GM18505 (cell line): ENCODE results near the gene TIGD1.

Source experiments
- ATAC-seq: cut with Tn5 transposase; IDR thresholded peaks from one replicate; pipeline ENCODE4 v1.9.1; 2021; ENCODE audit not compliant: unreplicated experiment
- POLR2A ChIP-seq: IDR thresholded peaks from 4 replicates; pipeline ENCODE4 v1.6.1; 2011; ENCODE audit warnings: borderline replicate concordance; ENCODE audit not compliant: insufficient read depth, insufficient read length; ENCODE audit errors: extremely low read depth

TIGD1 gene

DNA sequence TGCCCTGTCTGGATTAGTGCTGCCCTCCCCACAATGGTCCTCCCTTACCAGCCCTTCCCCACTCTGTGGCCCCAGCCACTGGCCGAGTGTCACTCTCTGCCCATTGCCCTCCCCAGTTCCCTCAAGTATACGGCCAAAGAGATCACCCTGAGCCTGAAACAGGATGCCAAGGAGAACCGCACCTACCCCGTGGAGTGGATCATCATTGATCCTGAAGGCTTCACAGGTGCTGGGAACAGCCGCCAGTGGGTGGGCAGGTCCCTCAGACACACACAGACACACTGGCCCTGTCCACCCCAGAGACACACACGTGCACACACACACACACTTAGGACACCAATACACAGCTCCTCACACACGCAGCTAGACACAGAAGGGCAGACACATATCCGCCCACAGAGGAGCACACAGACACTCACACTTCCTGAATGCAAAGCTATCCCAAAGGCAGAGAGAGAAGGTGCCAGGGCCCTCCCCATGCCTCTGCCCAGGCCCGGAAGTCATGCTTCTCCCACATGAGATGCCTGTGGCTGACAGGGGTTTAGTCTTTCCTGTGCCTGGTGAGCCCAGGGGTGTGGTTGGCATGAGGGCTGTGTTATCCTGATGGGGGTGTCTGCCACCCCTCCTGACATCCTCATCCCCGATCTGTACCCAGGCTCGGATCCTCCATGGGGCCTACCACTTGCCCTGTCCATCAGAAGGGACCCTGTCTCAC lies 21.5 kb downstream of the TIGD1 start:
- no peak for ATAC-seq
- no peak for TF ChIP-seq POLR2A

GRCh38 chr2:232527905-232528470 lies 22.4 kb downstream of the TIGD1 start:
- no peak for ATAC-seq
- TF ChIP-seq POLR2A: no peak

DNA sequence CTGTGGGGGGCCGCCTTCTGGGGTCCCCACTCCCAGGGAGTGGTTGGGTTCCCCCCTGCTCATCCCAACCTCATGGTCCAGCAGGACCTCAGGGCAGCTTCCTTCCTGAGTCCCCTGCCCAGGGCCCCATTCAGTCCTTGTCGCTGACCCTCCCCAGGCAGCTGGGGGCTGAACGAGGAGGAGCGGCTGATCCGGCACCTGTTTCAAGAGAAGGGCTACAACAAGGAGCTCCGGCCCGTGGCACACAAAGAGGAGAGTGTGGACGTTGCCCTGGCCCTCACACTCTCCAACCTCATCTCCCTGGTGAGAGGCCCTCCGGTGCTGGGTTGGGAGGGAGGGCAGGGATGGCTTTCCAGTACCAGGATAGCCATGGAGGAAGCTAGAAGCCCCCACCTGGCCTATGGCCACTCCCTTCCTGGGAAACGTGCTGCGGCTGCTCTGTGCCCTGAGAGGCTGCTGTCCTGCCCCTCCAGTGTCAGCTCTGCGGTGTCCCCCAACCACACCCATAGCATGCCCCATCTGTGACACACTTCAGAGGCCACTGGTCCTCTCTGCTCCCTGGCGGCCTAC lies 23.9 kb downstream of the TIGD1 start:
- TF ChIP-seq POLR2A: no peak
- ATAC-seq: no peak

- no peak for ATAC-seq
Measured at GRCh38 chr2:232525791-232526371, 24.5 kb downstream of the TIGD1 start, which contains the start of gene CHRND. Gene CHRND (plus strand): TSS chr2:232526160. CDS start chr2:232526216, 56 bp downstream.

DNA sequence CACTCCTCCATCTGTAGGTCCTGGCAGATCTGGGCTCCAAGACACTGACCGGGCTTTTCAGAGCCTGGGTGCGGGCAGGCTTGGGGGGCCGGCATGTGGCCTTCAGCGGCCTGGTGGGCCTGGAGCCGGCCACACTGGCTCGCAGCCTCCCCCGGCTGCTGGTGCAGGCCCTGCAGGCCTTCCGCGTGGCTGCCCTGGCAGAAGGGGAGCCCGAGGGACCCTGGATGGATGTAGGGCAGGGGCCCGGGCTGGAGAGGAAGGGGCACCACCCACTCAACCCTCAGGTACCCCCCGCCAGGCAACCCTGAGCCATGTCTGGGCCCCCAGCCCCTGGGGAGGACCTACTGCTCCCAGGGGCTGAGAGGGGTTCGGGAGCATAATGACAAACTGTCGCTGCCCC lies 25.2 kb downstream of the TIGD1 start:
- TF ChIP-seq POLR2A: no peak
- ATAC-seq: no peak

More at GRCh38 chr2:232525791-232526371, 24.5 kb downstream of the TIGD1 start, which contains the start of gene CHRND:
- TF ChIP-seq POLR2A: no peak

- no peak for TF ChIP-seq POLR2A
- no peak for ATAC-seq
Measured at GRCh38 chr2:232524771-232525170, 25.6 kb downstream of the TIGD1 start.

DNA sequence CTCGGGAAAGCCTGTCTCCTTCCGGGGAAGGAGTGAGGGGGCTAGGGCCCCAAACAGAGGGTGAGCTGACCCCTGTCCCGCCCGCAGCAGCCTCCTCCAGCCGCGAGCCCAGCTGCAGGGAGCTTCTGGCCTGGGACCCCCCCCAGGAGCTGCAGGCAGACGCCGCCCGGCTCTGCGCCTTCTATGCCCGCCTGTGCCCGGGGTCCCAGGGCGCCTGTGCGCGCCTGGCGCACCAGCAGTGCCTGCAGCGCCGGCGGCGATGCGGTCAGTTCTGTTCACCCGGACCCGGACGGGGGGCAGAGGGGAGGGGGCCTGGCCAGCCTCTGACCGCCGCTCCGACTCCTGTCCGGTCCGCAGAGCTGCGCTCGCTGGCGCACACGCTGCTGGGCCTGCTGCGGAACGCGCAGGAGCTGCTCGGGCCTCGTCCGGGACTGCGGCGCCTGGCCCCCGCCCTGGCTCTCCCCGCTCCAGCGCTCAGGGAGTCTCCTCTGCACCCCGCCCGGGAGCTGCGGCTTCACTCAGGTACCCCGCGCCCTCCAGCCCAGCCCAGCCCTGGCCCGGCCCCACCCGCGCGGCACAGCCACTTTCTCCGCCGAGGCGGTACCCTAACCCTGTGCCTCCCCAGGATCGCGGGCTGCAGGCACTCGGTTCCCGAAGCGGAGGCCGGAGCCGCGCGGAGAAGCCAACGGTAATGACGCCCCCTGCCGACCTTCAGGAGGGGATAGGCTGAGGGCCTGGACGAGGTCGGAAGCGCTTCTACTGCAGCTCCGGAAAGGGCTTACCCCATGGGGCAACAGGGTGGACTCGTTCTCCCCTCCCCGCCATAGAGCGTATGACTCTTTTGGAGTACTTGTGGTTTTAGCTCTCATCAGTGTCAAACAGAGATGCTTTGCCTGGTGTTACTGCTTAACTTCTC lies 26.4 kb downstream of the TIGD1 start:
- ATAC-seq: no peak
- no peak for TF ChIP-seq POLR2A

DNA sequence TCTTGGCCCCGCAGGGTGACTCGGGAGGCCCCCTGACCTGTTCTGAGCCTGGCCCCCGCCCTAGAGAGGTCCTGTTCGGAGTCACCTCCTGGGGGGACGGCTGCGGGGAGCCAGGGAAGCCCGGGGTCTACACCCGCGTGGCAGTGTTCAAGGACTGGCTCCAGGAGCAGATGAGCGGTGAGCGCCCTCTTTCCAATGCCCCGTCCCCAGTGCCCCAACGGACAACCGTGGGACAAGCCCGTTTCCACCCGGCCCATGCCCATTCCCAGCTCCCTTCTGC lies 27.0 kb downstream of the TIGD1 start:
- no peak for ATAC-seq
- no peak for TF ChIP-seq POLR2A

- no peak for ATAC-seq
- TF ChIP-seq POLR2A: no peak
Measured at GRCh38 chr2:232522623-232523401, 27.5 kb downstream of the TIGD1 start.

DNA sequence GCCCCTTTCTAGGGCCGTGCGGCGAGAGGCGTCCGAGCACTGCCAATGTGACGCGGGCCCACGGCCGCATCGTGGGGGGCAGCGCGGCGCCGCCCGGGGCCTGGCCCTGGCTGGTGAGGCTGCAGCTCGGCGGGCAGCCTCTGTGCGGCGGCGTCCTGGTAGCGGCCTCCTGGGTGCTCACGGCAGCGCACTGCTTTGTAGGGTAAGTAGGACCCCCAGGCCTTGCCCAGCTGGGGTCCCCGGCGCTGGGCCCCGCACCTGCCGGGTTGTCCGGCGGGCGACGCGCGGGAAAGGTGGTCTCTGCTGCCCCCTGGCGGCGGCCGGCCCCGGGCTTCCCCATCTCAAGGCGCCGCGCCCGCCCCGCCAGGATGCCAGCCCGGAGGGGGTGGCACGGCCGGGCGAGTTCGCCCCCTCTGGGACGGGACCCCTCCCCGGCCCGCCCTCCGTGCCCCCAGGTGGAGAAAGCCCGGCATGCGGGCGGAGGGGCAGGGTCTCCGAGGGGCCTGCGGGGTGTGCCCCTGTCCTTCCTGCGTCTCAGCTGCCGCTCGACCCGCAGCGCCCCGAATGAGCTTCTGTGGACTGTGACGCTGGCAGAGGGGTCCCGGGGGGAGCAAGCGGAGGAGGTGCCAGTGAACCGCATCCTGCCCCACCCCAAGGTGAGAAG lies 28.3 kb downstream of the TIGD1 start:
- ATAC-seq: no peak
- no peak for TF ChIP-seq POLR2A

- TF ChIP-seq POLR2A: no peak
- ATAC-seq: no peak
Measured at GRCh38 chr2:232521098-232521497, 29.3 kb downstream of the TIGD1 start.

DNA sequence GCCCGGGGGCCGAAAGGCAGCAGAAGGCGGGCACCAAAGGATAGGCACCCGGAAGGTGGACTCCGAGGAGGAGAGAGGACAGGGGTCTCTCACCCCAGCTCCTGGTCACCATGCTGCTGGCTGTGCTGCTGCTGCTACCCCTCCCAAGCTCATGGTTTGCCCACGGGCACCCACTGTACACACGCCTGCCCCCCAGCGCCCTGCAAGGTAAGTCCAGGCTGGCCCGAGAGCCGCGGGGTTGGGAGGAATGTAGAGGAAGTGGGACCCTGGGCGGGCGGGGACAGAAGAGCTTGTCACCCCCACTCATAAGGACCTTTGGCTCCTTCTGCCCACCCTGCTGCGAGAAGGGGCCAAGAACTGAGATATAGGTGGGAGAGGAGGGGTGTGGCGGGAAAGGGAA lies 29.9 kb downstream of the TIGD1 start:
- TF ChIP-seq POLR2A: no peak
- ATAC-seq: no peak
